Stimulated activated naive CD4-positive, alpha-beta T cell (primary cell): ENCODE data around the gene EMD.
"Not testable (repeated sequence)": the region's sequence is repeated elsewhere in the genome, so short reads cannot be mapped to it uniquely, and the experiment has no call there.

Experiments
- DNase-seq, 6 experiments: peaks; one replicate each; lab custom pipeline; 2025; lab: John Stamatoyannopoulos, UW

Gene EMD

GRCh38 chrX:154378799-154379568, at the start of gene EMD:
Gene EMD (plus strand): TSS chrX:154379295. CDS start chrX:154379485, 190 bp downstream.
- peak; percentile 97 to 100 (median 99) for DNase-seq

GRCh38 chrX:154332561-154332960, 46.5 kb upstream of the EMD start:
- DNase-seq: no peak

GRCh38 chrX:154333116-154333515, 46.0 kb upstream of the EMD start:
- DNase-seq: no peak

- no peak for DNase-seq
Measured at GRCh38 chrX:154333837-154334271, 45.2 kb upstream of the EMD start.

- DNase-seq: no peak
Measured at GRCh38 chrX:154334496-154334895, 44.6 kb upstream of the EMD start.

- not testable (repeated sequence) for DNase-seq
Measured at GRCh38 chrX:154341399-154342298, 37.4 kb upstream of the EMD start.

- not testable (repeated sequence) for DNase-seq
Measured at GRCh38 chrX:154343063-154343462, 36.0 kb upstream of the EMD start.

GRCh38 chrX:154343620-154344019, 35.5 kb upstream of the EMD start:
- not testable (repeated sequence) for DNase-seq

- DNase-seq: no peak
Measured at GRCh38 chrX:154348114-154348531, 31.0 kb upstream of the EMD start.

- DNase-seq: no peak
Measured at GRCh38 chrX:154348646-154349358, 30.3 kb upstream of the EMD start.

GRCh38 chrX:154349359-154349935, 29.6 kb upstream of the EMD start:
- DNase-seq: no peak

- DNase-seq: no peak
Measured at GRCh38 chrX:154349979-154350378, 29.1 kb upstream of the EMD start.

- no peak for DNase-seq
Measured at GRCh38 chrX:154350429-154351182, 28.5 kb upstream of the EMD start.

GRCh38 chrX:154351183-154352011, 27.7 kb upstream of the EMD start:
- peak in 3 of 6 experiments; percentile 13 to 33 (median 17) for DNase-seq

GRCh38 chrX:154352012-154352401, 27.1 kb upstream of the EMD start:
- DNase-seq: no peak

- no peak for DNase-seq
Measured at GRCh38 chrX:154352466-154352865, 26.6 kb upstream of the EMD start.

- DNase-seq: no peak
Measured at GRCh38 chrX:154353172-154353843, 25.8 kb upstream of the EMD start.

GRCh38 chrX:154354013-154354412, 25.1 kb upstream of the EMD start:
- no peak for DNase-seq

- no peak for DNase-seq
Measured at GRCh38 chrX:154354516-154354915, 24.6 kb upstream of the EMD start.
